Hair follicular keratinocyte (primary cell): Measurements from ENCODE around the gene PAFAH1B2. TPM values are rescaled to one million over a fixed set of nuclear protein-coding genes. Genes with fewer than 3 reads are reported as not detected.

ENCODE experiments used
- total RNA-seq: library from RNA; depleted of rRNA; stranded (reverse); fragments of >200 nt; gene quantifications from 2 replicates; pipeline ENCODE4 v1.2.3, GENCODE V29; 2015

PAFAH1B2 gene
- total RNA-seq, result 108 and 109 TPM in 2 replicates

GRCh38 chr11:117143871-117144476, at the start of gene PAFAH1B2:
Gene PAFAH1B2 (plus strand): TSS chr11:117144287. CDS start chr11:117152448, 8,161 bp downstream.

GRCh38 chr11:117098269-117099232, 45.5 kb upstream of the PAFAH1B2 start, which contains the start of gene SIK3:
Gene SIK3 (minus strand): TSS chr11:117098428. CDS start chr11:117098415, 13 bp downstream.

GRCh38 chr11:117178210-117179034, 34.3 kb downstream of the PAFAH1B2 start, which contains the start of gene SIDT2:
Gene SIDT2 (plus strand): TSS chr11:117178743. CDS start chr11:117179264, 521 bp downstream.

GRCh38 chr11:117199053-117199915, 55.2 kb downstream of the PAFAH1B2 start, which contains the start of gene TAGLN:
Gene TAGLN (plus strand): TSS chr11:117199370. CDS start chr11:117203014, 3,644 bp downstream.

Other genes with a start within 250 kb of the PAFAH1B2 start
- gene SIK3, start 45.9 kb upstream of the PAFAH1B2 start, total RNA-seq, result 8.4 and 8.8 TPM in 2 replicates
- 10.3 and 14.0 TPM in 2 replicates for gene SIDT2, start 34.5 kb downstream of the PAFAH1B2 start, total RNA-seq
- gene TAGLN, start 55.1 kb downstream of the PAFAH1B2 start, total RNA-seq, result 42.9 and 116 TPM in 2 replicates
- gene PCSK7, start 87.8 kb downstream of the PAFAH1B2 start, total RNA-seq, result 28.3 and 30.6 TPM in 2 replicates
- gene RNF214, start 88.4 kb downstream of the PAFAH1B2 start, total RNA-seq, result 6.2 and 6.5 TPM in 2 replicates
- gene BACE1-AS, start 147.1 kb downstream of the PAFAH1B2 start, total RNA-seq, result 1.7 and 3.3 TPM in 2 replicates
- 7.8 and 17.3 TPM in 2 replicates for gene BACE1, start 172.0 kb downstream of the PAFAH1B2 start, total RNA-seq
- gene CEP164, start 183.6 kb downstream of the PAFAH1B2 start, total RNA-seq, result 20.6 and 21.2 TPM in 2 replicates